Activated CD4-positive, alpha-beta T cell treated with anti-CD3 and anti-CD28 coated beads, Interleukin-2, amount 50 U/mL, for 4 hours (primary cell): ENCODE results near the gene SLC29A3.
"Not testable (repeated sequence)": the region's sequence is repeated elsewhere in the genome, so short reads cannot be mapped to it uniquely, and the experiment has no call there.

ENCODE experiments used
- DNase-seq, 2 experiments: peaks; one replicate each; pipeline ENCODE4 v3.0.0-alpha.2; 2020

Gene SLC29A3

GRCh38 chr10:71284544-71285179, 34.4 kb upstream of the SLC29A3 start:
- DNase-seq: no peak

- peak in 1 of 2 experiments; percentile 7 for DNase-seq
These were observed 33.9 kb upstream of the SLC29A3 start for GRCh38 chr10:71285180-71285545.

GRCh38 chr10:71285986-71286385, 33.1 kb upstream of the SLC29A3 start:
- DNase-seq: no peak

- no peak for DNase-seq
These were observed 32.4 kb upstream of the SLC29A3 start for GRCh38 chr10:71286521-71287294.

GRCh38 chr10:71287456-71287855, 31.6 kb upstream of the SLC29A3 start:
- no peak for DNase-seq

GRCh38 chr10:71288461-71288860, 30.6 kb upstream of the SLC29A3 start:
- DNase-seq: no peak

GRCh38 chr10:71289421-71290130, 29.5 kb upstream of the SLC29A3 start:
- no peak for DNase-seq

- DNase-seq: no peak
These were observed 28.7 kb upstream of the SLC29A3 start for GRCh38 chr10:71290331-71290730.

GRCh38 chr10:71290806-71291527, 28.1 kb upstream of the SLC29A3 start:
- DNase-seq: no peak

- no peak for DNase-seq
These were observed 27.5 kb upstream of the SLC29A3 start for GRCh38 chr10:71291528-71291900.

GRCh38 chr10:71292624-71293445, 26.2 kb upstream of the SLC29A3 start:
- DNase-seq: no peak

GRCh38 chr10:71293446-71294084, 25.5 kb upstream of the SLC29A3 start:
- DNase-seq: no peak

- no peak for DNase-seq
These were observed 24.9 kb upstream of the SLC29A3 start for GRCh38 chr10:71294091-71294561.

GRCh38 chr10:71294856-71295255, 24.2 kb upstream of the SLC29A3 start:
- DNase-seq: no peak

- DNase-seq: no peak
These were observed 23.4 kb upstream of the SLC29A3 start for GRCh38 chr10:71295641-71296040.

- no peak for DNase-seq
These were observed 23.0 kb upstream of the SLC29A3 start for GRCh38 chr10:71296086-71296485.

- DNase-seq: not testable (repeated sequence)
These were observed 22.2 kb upstream of the SLC29A3 start for GRCh38 chr10:71296811-71297210.

GRCh38 chr10:71297343-71297742, 21.7 kb upstream of the SLC29A3 start:
- DNase-seq: no peak

GRCh38 chr10:71299071-71299785, 19.8 kb upstream of the SLC29A3 start:
- DNase-seq: no peak

GRCh38 chr10:71300555-71301370, 18.3 kb upstream of the SLC29A3 start:
- DNase-seq: no peak
